LNCAP (cell line): ENCODE results near the gene DNASE1.
A peak's percentile ranks its signal among the peaks of the same experiment; 100 is the strongest.

Source experiments
- TF ChIP-seq, protein P1 (sequence below): fragments of 450-650 bp; IDR thresholded peaks from 2 replicates; pipeline ENCODE4 v1.5.1; 2017; ENCODE audit warnings: mild to moderate bottlenecking

The DNASE1 gene

DNA sequence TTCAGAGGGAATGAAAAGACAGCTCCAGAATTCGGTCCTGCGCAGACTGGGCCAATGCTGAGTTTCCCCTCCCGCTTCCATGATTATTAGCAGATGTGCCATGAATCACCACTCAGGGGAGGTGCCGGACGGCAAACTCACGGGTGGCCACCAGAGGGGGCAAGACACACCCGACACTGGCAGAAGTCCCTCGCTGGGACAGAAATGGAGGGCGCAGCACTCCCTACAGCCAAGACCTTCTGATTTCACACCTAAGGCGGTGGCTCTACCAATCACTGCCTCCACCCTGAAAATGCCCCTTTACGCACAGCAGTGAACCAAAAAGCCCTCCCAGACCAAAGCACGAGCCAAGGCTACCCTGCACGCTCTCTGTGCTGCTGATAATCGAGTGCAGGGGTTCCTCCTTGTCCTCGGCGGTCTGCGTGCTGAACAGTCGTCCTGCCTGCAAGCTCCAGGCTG lies 36.0 kb downstream of the DNASE1 start:
- TF ChIP-seq, protein P1, sequence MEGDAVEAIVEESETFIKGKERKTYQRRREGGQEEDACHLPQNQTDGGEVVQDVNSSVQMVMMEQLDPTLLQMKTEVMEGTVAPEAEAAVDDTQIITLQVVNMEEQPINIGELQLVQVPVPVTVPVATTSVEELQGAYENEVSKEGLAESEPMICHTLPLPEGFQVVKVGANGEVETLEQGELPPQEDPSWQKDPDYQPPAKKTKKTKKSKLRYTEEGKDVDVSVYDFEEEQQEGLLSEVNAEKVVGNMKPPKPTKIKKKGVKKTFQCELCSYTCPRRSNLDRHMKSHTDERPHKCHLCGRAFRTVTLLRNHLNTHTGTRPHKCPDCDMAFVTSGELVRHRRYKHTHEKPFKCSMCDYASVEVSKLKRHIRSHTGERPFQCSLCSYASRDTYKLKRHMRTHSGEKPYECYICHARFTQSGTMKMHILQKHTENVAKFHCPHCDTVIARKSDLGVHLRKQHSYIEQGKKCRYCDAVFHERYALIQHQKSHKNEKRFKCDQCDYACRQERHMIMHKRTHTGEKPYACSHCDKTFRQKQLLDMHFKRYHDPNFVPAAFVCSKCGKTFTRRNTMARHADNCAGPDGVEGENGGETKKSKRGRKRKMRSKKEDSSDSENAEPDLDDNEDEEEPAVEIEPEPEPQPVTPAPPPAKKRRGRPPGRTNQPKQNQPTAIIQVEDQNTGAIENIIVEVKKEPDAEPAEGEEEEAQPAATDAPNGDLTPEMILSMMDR: peak; percentile 94

DNA sequence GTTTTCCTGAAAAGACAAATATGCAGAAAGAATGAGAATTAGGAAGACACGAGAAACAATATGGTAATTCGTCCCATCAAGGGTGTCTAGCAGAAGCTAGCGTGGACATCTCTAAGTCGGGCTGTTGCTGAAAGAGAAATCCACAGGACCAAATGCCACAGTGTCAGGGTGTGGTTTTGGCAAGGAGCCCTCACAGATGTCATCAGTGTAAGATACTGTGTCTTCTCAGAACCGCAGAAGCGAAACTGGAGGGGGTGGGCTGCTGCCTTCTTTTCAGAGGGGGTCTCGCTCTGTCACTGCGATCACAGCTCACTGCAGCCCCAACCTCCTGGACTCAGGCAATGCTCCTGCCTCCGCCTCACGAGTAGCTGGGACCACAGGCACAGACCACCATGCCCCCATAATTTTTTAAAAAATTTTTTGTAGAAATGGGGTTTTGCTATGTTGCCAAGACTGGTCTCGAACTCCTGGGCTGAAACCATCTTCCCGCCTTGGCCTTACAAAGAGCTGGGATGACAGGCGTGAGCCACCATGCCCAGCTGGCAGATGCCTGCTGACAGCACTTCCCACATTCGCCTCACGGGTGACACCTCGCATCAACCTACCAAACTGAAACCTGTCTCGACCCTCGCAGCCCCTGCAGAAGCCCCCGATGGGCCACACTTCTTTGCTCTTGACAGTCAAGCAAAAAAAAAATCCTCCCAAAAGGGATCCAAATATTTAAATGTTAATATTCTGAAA lies 36.7 kb downstream of the DNASE1 start:
- TF ChIP-seq, protein P1: no peak

DNA sequence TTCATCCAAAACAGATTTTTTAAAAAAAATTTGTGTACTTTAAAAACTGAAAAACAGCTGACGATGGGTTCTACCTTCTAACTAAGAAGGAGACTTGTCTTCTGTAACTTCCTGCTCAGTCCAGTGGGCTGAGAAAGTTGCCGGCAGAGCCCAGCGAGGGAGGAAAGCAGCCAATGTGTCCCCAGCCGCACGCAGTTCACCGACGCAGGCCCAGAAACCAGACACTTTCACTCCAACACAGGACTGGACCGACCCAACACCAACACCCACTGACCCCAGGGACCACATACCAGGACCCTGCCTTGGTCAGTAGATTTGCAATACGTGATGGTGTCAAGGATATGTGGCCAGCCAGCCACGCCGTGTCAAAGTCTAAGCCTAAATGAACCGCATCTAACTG lies 37.3 kb downstream of the DNASE1 start:
- TF ChIP-seq, protein P1: no peak

DNA sequence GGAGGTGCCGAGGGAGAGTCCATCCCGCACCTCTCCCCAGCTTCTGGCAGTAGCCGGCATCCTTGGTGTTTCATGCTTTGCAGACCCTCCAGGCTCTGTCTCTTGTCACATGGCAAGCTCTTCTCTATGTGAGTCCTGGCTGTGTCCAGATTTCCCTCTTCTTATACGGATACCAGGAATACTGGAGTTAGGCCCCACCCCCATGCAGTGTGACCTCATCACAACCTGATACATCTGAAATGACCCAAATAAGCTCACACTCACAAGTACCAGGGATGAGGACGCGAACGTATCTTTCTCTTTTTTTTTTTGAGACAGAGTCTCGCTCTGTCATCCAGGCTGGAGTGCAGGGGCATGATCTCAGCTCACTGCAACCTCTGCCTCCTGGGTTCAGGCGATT lies 39.6 kb downstream of the DNASE1 start:
- TF ChIP-seq, protein P1: no peak

DNA sequence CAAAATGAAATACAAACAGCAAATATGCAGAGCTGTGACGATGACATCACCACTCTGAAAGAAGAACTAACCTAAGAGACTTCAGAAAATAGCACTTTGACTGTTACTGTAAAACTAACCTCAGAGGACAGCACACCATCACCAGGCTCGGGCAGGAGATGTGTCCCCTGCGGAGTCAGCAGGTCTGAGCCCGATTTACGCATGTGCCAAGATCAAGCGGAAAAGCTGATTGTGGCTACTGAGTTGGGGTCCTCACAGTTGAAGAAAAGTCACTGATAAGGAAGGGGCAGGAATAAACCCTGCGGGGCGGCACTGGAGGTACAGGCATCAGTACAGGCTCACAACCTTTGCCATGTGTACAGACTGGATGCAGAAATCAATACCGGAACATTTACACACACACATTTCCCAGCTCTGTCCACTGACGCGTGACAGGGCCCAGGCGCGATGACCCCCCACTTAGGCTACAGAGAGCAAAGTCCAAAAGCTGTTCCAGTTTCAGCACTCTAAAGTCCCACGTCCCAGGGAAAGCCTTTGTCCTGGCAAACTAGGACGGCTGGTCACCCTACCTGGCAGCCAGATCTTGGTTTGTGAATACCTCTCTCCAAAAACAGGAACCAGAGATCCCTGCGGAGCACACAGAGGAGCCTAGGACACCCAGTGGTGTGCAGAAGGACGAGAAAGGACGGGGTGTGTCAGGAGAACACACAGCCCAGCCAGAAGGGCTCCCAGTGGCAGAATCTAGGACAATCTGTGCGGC lies 41.3 kb downstream of the DNASE1 start:
- TF ChIP-seq, protein P1: no peak

DNA sequence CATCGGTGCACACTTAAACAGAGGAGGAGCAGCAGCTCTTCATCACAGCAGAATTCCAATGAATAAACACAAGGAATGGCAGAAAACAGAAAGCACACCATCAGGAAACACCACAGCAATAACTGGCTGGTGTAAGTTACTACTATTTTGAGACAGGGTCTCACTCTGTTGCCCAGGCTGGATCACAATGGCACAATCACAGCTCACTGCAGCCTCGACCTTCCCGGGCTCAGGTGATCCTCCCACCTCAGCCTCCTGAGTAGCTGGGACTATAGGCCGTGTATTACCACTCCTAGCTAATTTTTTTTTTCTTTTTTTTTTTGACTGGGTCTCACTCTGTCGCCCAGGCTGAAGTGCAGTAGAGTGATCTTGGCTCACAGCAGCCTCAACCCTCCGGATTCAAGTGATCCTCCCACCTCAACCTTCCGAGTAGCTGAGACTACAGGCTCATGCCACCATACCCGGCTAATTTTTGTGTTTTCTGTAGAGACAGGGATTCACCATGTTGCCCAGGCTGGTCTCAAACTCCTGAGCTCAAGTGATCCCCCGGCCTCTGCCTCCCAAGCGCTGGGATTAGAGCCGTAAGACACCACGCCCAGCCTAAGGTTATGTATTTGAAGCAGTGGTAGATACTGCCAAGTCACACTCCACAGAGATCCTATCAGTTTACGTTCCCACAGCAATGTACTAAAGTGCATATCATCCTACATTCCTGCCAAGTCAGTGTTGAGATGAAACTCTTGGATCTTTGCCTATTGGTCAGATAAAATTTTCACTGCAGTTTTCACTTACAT lies 42.1 kb downstream of the DNASE1 start:
- TF ChIP-seq, protein P1: no peak

DNA sequence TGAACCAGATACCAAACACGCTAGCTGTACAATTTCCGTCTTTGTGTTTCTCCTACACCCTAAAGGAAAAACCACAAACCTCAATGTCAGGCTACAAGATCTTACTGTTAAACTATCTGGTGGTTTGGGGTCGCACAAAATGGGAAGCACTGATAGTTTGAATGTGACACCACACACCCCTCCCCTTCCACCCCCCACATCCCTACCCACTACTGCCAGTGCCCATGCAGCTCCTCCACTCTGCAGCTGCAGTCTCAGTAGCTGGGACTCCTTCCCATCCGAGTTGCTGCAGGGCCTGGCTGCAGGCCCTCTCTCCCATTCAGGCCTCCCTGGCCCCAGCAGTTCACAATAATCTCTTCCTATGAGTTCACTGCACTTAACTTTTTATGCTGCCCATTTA lies 44.5 kb downstream of the DNASE1 start:
- TF ChIP-seq, protein P1: no peak
